ENCODE measurements around the gene COL12A1. TPM values are rescaled to one million over a fixed set of nuclear protein-coding genes. Genes with fewer than 3 reads are reported as not detected.

Gene COL12A1
- total RNA-seq, 2 experiments from 2014 or later, result not detected

- Mint-ChIP-seq H3K4me1 (no peaks in the 10 kb centered on the region), H3K27me3 (no peaks in the 10 kb centered on the region), H3K9me3 (ENCODE audit: low read depth) (no peaks in the 10 kb centered on the region), H3K27ac (no peak overlapping the region), H3K36me3 (no peaks in the 10 kb centered on the region), H3K4me3 (no peak overlapping the region)
- no peak for ATAC-seq
- DNase-seq, result no peak
- CTCF ChIA-PET, result no interaction called here
Measured at GRCh38 chr6:75142721-75143120, 63.1 kb downstream of the COL12A1 start.

GRCh38 chr6:75135876-75136275 is 70.0 kb downstream of the COL12A1 start:
- no peaks in the 10 kb centered on the region for H3K9me3 Mint-ChIP-seq (ENCODE audit: low read depth)
- H3K36me3 Mint-ChIP-seq, result no peaks in the 10 kb centered on the region
- no peaks in the 10 kb centered on the region for H3K4me1 Mint-ChIP-seq
- CTCF ChIA-PET, result no interaction called here
- DNase-seq, result no peak
- H3K27ac Mint-ChIP-seq, result no peak overlapping the region
- peaks cover 2% of the 10 kb centered on the region for H3K27me3 Mint-ChIP-seq
- no peak overlapping the region for H3K4me3 Mint-ChIP-seq
- no peak for ATAC-seq

- H3K36me3 Mint-ChIP-seq, result no peaks in the 10 kb centered on the region
- H3K4me1 Mint-ChIP-seq, result no peaks in the 10 kb centered on the region
- ATAC-seq, result no peak
- CTCF ChIA-PET, result no interaction called here
- no peak for DNase-seq
- H3K4me3 Mint-ChIP-seq, result no peak overlapping the region
- H3K27me3 Mint-ChIP-seq, result peaks cover 2% of the 10 kb centered on the region
- H3K27ac Mint-ChIP-seq, result no peak overlapping the region
- H3K9me3 Mint-ChIP-seq (ENCODE audit: low read depth), result no peaks in the 10 kb centered on the region
Measured at GRCh38 chr6:75135450-75135849, 70.4 kb downstream of the COL12A1 start.

- Mint-ChIP-seq H3K4me3 (no peak overlapping the region), H3K4me1 (no peaks in the 10 kb centered on the region), H3K27me3 (peaks cover 2% of the 10 kb centered on the region), H3K9me3 (ENCODE audit: low read depth) (no peaks in the 10 kb centered on the region), H3K27ac (no peak overlapping the region), H3K36me3 (no peaks in the 10 kb centered on the region)
- no peak for ATAC-seq
- CTCF ChIA-PET, result no interaction called here
- no peak for DNase-seq
Measured at GRCh38 chr6:75130784-75131183, 75.1 kb downstream of the COL12A1 start.

GRCh38 chr6:75128878-75129570 is 76.8 kb downstream of the COL12A1 start:
- DNase-seq (no peak), ATAC-seq (no peak)
- H3K27me3 Mint-ChIP-seq, result peaks cover 2% of the 10 kb centered on the region
- H3K9me3 Mint-ChIP-seq (ENCODE audit: low read depth), result no peaks in the 10 kb centered on the region
- H3K4me3 Mint-ChIP-seq, result no peak overlapping the region
- H3K4me1 Mint-ChIP-seq, result no peaks in the 10 kb centered on the region
- H3K27ac Mint-ChIP-seq, result no peak overlapping the region
- H3K36me3 Mint-ChIP-seq, result no peaks in the 10 kb centered on the region
- CTCF ChIA-PET, result no interaction called here

GRCh38 chr6:75126518-75126917 is 79.3 kb downstream of the COL12A1 start:
- Mint-ChIP-seq H3K9me3 (ENCODE audit: low read depth) (no peaks in the 10 kb centered on the region), H3K27me3 (peaks cover 2% of the 10 kb centered on the region), H3K27ac (no peak overlapping the region), H3K4me3 (no peak overlapping the region), H3K36me3 (no peaks in the 10 kb centered on the region), H3K4me1 (no peaks in the 10 kb centered on the region)
- no peak for DNase-seq
- CTCF ChIA-PET, result no interaction called here
- ATAC-seq, result no peak

- no peak for ATAC-seq
- H3K27me3 Mint-ChIP-seq, result no peaks in the 10 kb centered on the region
- DNase-seq, result no peak
- no peaks in the 10 kb centered on the region for H3K4me1 Mint-ChIP-seq
- no peaks in the 10 kb centered on the region for H3K9me3 Mint-ChIP-seq (ENCODE audit: low read depth)
- no peak overlapping the region for H3K4me3 Mint-ChIP-seq
- H3K27ac Mint-ChIP-seq, result no peak overlapping the region
- H3K36me3 Mint-ChIP-seq, result no peaks in the 10 kb centered on the region
- CTCF ChIA-PET, result no interaction called here
Measured at GRCh38 chr6:75124983-75125382, 80.9 kb downstream of the COL12A1 start.

- no peak for ATAC-seq
- no peaks in the 10 kb centered on the region for H3K4me1 Mint-ChIP-seq
Measured at GRCh38 chr6:75124085-75124484, 81.8 kb downstream of the COL12A1 start.

GRCh38 chr6:75118925-75119515 is 86.8 kb downstream of the COL12A1 start:
- Mint-ChIP-seq H3K9me3 (ENCODE audit: low read depth) (no peaks in the 10 kb centered on the region), H3K27ac (no peak overlapping the region), H3K36me3 (no peaks in the 10 kb centered on the region), H3K4me3 (no peak overlapping the region), H3K27me3 (no peaks in the 10 kb centered on the region), H3K4me1 (no peaks in the 10 kb centered on the region)
- DNase-seq (no peak), ATAC-seq (no peak)
- CTCF ChIA-PET, result no interaction called here

More at GRCh38 chr6:75124085-75124484, 81.8 kb downstream of the COL12A1 start:
- no peaks in the 10 kb centered on the region for H3K36me3 Mint-ChIP-seq
- no peaks in the 10 kb centered on the region for H3K9me3 Mint-ChIP-seq (ENCODE audit: low read depth)
- no peaks in the 10 kb centered on the region for H3K27me3 Mint-ChIP-seq
- H3K4me3 Mint-ChIP-seq, result no peak overlapping the region
- DNase-seq, result no peak
- no peak overlapping the region for H3K27ac Mint-ChIP-seq
- CTCF ChIA-PET, result no interaction called here

- Mint-ChIP-seq H3K27ac (no peak overlapping the region), H3K36me3 (no peaks in the 10 kb centered on the region), H3K4me1 (no peaks in the 10 kb centered on the region), H3K9me3 (ENCODE audit: low read depth) (no peaks in the 10 kb centered on the region), H3K27me3 (no peaks in the 10 kb centered on the region), H3K4me3 (no peak overlapping the region)
- ATAC-seq, result no peak
- no peak for DNase-seq
- CTCF ChIA-PET, result no interaction called here
Measured at GRCh38 chr6:75117701-75118100, 88.2 kb downstream of the COL12A1 start.

GRCh38 chr6:75116946-75117345 is 88.9 kb downstream of the COL12A1 start:
- H3K36me3 Mint-ChIP-seq, result no peaks in the 10 kb centered on the region
- no peak overlapping the region for H3K4me3 Mint-ChIP-seq
- H3K27ac Mint-ChIP-seq, result no peak overlapping the region
- H3K4me1 Mint-ChIP-seq, result no peaks in the 10 kb centered on the region
- CTCF ChIA-PET, result no interaction called here
- ATAC-seq (no peak), DNase-seq (no peak)
- no peaks in the 10 kb centered on the region for H3K27me3 Mint-ChIP-seq
- H3K9me3 Mint-ChIP-seq (ENCODE audit: low read depth), result no peaks in the 10 kb centered on the region

GRCh38 chr6:75115481-75115880 is 90.4 kb downstream of the COL12A1 start:
- Mint-ChIP-seq H3K27ac (no peak overlapping the region), H3K36me3 (no peaks in the 10 kb centered on the region), H3K4me1 (no peaks in the 10 kb centered on the region), H3K4me3 (no peak overlapping the region), H3K27me3 (no peaks in the 10 kb centered on the region), H3K9me3 (ENCODE audit: low read depth) (no peaks in the 10 kb centered on the region)
- CTCF ChIA-PET, result no interaction called here
- no peak for DNase-seq
- ATAC-seq, result no peak

- CTCF ChIA-PET, result no interaction called here
- no peaks in the 10 kb centered on the region for H3K9me3 Mint-ChIP-seq (ENCODE audit: low read depth)
- no peaks in the 10 kb centered on the region for H3K27me3 Mint-ChIP-seq
- H3K27ac Mint-ChIP-seq, result no peak overlapping the region
- H3K36me3 Mint-ChIP-seq, result no peaks in the 10 kb centered on the region
- ATAC-seq, result no peak
- DNase-seq, result no peak
- H3K4me1 Mint-ChIP-seq, result no peaks in the 10 kb centered on the region
- H3K4me3 Mint-ChIP-seq, result no peak overlapping the region
Measured at GRCh38 chr6:75114806-75115205, 91.0 kb downstream of the COL12A1 start.

- no peaks in the 10 kb centered on the region for H3K27me3 Mint-ChIP-seq
- H3K4me3 Mint-ChIP-seq, result no peak overlapping the region
- no peak overlapping the region for H3K27ac Mint-ChIP-seq
- DNase-seq (no peak), ATAC-seq (no peak)
- no peaks in the 10 kb centered on the region for H3K4me1 Mint-ChIP-seq
- CTCF ChIA-PET, result no interaction called here
- H3K36me3 Mint-ChIP-seq, result no peaks in the 10 kb centered on the region
- H3K9me3 Mint-ChIP-seq (ENCODE audit: low read depth), result no peaks in the 10 kb centered on the region
Measured at GRCh38 chr6:75114195-75114594, 91.7 kb downstream of the COL12A1 start.

Measured in activated CD8-positive, alpha-beta memory T cell treated with anti-CD3 and anti-CD28 coated beads, Interleukin-2, amount 10 ng/mL, durations not matched to agents 7 days and 5 days (primary cell).